SU-DHL-6 (cell line): ENCODE data around the gene ANKRD27.
"Not testable (repeated sequence)": the region's sequence is repeated elsewhere in the genome, so short reads cannot be mapped to it uniquely, and the experiment has no call there.

Source experiments
- CTCF ChIP-seq: fragments of 200-600 bp; sonication (generic); IDR thresholded peaks from one replicate; pipeline ENCODE4 v1.5.1; 2017; ENCODE audit warnings: antibody characterized with exemption, mild to moderate bottlenecking, low read length, moderate library complexity; ENCODE audit not compliant: insufficient read depth, poor library complexity, severe bottlenecking
- EZH2phosphoT487 ChIP-seq: fragments of 200-600 bp; sonication (generic), shearing (Covaris generic); conservative IDR thresholded peaks from 2 replicates; pipeline ENCODE4 v1.6.1; 2018; ENCODE audit warnings: mild to moderate bottlenecking, antibody characterized with exemption, low read length, moderate library complexity, mixed read lengths

GRCh38 chr19:32694316-32694715, 19.3 kb upstream of the ANKRD27 start:
- not testable (repeated sequence) for TF ChIP-seq CTCF, EZH2phosphoT487
